Heart left ventricle (tissue), 13 donors: Measurements from ENCODE around the gene SULT4A1.

ENCODE experiments used
- POLR2A ChIP-seq, 2 donors: fragments of 450-650 bp; IDR thresholded peaks; one replicate each; pipeline ENCODE4 v1.6.1; 2017; ENCODE audit warnings: antibody characterized with exemption in 2 of 2, mild to moderate bottlenecking in 2 of 2, moderate library complexity in 2 of 2
- TF ChIP-seq, protein P1 (sequence below), 12 donors: fragments of 200-600 bp; sonication (generic) in 4 of 12; IDR thresholded peaks; one replicate each; pipeline versions ENCODE4 v1.5.0 to v1.8.0; 2018 to 2022; ENCODE audit warnings: antibody characterized with exemption in 12 of 12, mild to moderate bottlenecking in 5 of 12
- donor health status: ischemic (EF 13 %, LVEDD 7.1; RV severe dilation, severe dysfunction).
- donor health status: DM: no; HTN: yes; CAD: no.
- donor health status: DM: no; HTN: no; CAD: no.
- donor health status: ischemic (EF 25% LVEDD 6.9; RV normal size, moderate dysfunction).
- donor health status: ischemic (EF 25% LVEDD 5.7; RV mildly dilated, moderate dysfunction).
- donor health status: ischemic (EF 35%, LVEDD 5.7; RV mildly dilated, moderate dysfunction).
- donor health status: nonischemic (EF 11% LVEDD 7.7; RV severe dilation, severe dysfunction).
- donor health status: DM: yes; HTN: yes; CAD: no.
- donor health status: PGD.
- donor health status: ischemic (EF 29% LVEDD 5.4; RV normal size, mild dysfunction).
- donor health status: nonischemic (EF 23%, LVEDD 6.1; RV moderate dilation, normal function).

DNA sequence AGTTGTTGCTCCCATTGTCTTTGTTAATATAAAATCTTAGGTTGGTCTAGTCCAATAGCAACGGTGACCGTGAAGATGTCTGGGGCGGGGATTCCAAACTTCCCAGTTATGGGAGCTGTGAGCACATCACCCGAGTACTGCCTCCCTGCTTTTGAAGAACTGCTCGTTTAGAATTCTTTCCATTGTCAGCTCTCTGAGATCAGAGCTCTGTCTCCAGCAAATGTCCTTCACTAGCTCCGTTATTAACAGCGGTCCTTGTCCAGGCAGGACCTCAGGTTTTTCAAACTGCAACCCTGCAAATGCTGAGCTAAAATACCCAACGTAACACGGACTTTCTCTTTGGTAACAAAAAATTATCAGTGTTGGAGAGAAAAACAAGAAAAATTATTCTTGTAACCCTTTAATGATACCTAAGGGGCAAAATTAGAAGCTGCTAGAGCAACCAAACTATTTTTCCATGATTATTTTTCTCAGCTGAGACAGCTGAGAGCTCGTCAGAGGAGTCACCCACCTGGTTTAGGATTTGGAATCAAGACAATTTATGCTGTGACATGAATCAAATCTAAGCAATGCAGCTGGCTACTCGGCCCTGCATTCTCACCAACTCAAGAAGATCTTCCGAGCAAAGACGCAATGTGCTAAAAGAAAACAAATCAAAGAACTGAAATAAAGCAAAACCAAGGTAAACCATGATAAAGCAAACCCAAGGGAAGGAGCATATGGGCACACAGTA, 35.1 kb downstream of the SULT4A1 start:
- TF ChIP-seq, protein P1, sequence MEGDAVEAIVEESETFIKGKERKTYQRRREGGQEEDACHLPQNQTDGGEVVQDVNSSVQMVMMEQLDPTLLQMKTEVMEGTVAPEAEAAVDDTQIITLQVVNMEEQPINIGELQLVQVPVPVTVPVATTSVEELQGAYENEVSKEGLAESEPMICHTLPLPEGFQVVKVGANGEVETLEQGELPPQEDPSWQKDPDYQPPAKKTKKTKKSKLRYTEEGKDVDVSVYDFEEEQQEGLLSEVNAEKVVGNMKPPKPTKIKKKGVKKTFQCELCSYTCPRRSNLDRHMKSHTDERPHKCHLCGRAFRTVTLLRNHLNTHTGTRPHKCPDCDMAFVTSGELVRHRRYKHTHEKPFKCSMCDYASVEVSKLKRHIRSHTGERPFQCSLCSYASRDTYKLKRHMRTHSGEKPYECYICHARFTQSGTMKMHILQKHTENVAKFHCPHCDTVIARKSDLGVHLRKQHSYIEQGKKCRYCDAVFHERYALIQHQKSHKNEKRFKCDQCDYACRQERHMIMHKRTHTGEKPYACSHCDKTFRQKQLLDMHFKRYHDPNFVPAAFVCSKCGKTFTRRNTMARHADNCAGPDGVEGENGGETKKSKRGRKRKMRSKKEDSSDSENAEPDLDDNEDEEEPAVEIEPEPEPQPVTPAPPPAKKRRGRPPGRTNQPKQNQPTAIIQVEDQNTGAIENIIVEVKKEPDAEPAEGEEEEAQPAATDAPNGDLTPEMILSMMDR (IDR thresholded peaks at IDR 0.05), result no peak
- TF ChIP-seq POLR2A (IDR thresholded peaks at IDR 0.05), result no peak
